Transverse colon (tissue), 4 donors: ENCODE data around the gene ABCA4. TPM values are rescaled to one million over a fixed set of nuclear protein-coding genes. Genes with fewer than 3 reads are reported as not detected.

Experiments used
- DNase-seq: peaks from one replicate; pipeline ENCODE4 v3.0.0-alpha.2; 2019
- H3K27ac ChIP-seq, 4 donors: fragments of 200-600 bp; sonication (generic); 2 replicates each; pipeline ENCODE4 v1.5.1; 2016 to 2018; ENCODE audit warnings: inconsistent platforms in 4 of 4
- H3K27me3 ChIP-seq: fragments of 200-600 bp; sonication (generic); 2 replicates; pipeline ENCODE4 v1.5.1; 2017; ENCODE audit warnings: inconsistent platforms
- H3K36me3 ChIP-seq, 4 donors: fragments of 200-600 bp; sonication (generic); 2 replicates each; pipeline ENCODE4 v1.5.1; 2017 to 2019; ENCODE audit warnings: inconsistent platforms in 4 of 4
- H3K4me1 ChIP-seq, 4 donors: fragments of 200-600 bp; sonication (generic); 2 replicates each; pipeline ENCODE4 v1.5.1; 2017 to 2020; ENCODE audit warnings: inconsistent platforms in 4 of 4
- H3K4me3 ChIP-seq, 4 donors: fragments of 200-600 bp; sonication (generic); 1 replicate in 1 of 4; 2 replicates in 3 of 4; pipeline versions ENCODE4 v1.5.1 to v1.6.1; 2017 to 2019; ENCODE audit warnings: inconsistent platforms in 4 of 4
- H3K9me3 ChIP-seq, 2 donors: fragments of 200-600 bp; sonication (generic); 2 replicates each; pipeline ENCODE4 v1.5.1; 2017 to 2019; ENCODE audit warnings: inconsistent platforms in 2 of 2
- EP300 ChIP-seq: sonication (generic); formaldehyde crosslinking; IDR thresholded peaks from one replicate; pipeline ENCODE4 v1.6.1; 2017; ENCODE audit warnings: antibody characterized with exemption, low read depth
- POLR2A ChIP-seq: fragments of 450-650 bp; IDR thresholded peaks from one replicate; pipeline ENCODE4 v1.6.1; 2016; ENCODE audit warnings: antibody characterized with exemption, mild to moderate bottlenecking, moderate library complexity
- POLR2AphosphoS5 ChIP-seq, 3 donors: sonication (generic); formaldehyde crosslinking; IDR thresholded peaks; one replicate each; pipeline ENCODE4 v1.6.1; 2016; ENCODE audit warnings: antibody characterized with exemption in 3 of 3
- WGBS, 2 donors: methylation state at CpG; one replicate each; pipeline ENCODE4 v1.1.5; 2018; ENCODE audit warnings: low coverage in 1 of 2; 5-methylcytosine and 5-hydroxymethylcytosine counted together
- in situ Hi-C, 4 donors: fragments of 200-750 bp; cut with MboI; loops; one replicate each; pipeline versions ENCODE4 v1.15.0 to v1.15.1; 2017; ENCODE audit warnings: low sequenced_read_pairs in 3 of 4, low pct_ligation_motif_present in 1 of 4, low pct_unique_long_range_greater_than_20kb in 1 of 4
- intact Hi-C: fragments of 100-400 bp; cut with DNase I; formaldehyde crosslinking; loops from one replicate; pipeline ENCODE4 v1.15.1; 2023; ENCODE audit warnings: low total_unique reads
- total RNA-seq, 4 donors: library from RNA; depleted of rRNA; stranded (reverse); fragments of >200 nt; gene quantifications; one replicate each; pipeline ENCODE4 v1.1.0, GENCODE V29; 2016
- TF ChIP-seq, protein P1 (sequence below), 5 experiments: fragments of 200-600 bp in 3 of 5; fragments of 450-650 bp in 2 of 5; sonication (generic) in 3 of 5; IDR thresholded peaks; 1 replicate in 2 of 5; 2 replicates in 3 of 5; pipeline ENCODE4 v1.5.1; 2016 to 2017; ENCODE audit warnings: antibody characterized with exemption in 5 of 5, inconsistent platforms in 3 of 5, mild to moderate bottlenecking in 2 of 5, moderate library complexity in 1 of 5

The ABCA4 gene
- total RNA-seq, 4 donors from 2014 or later = 0.16 to 0.55 TPM; not detected in 2

DNA sequence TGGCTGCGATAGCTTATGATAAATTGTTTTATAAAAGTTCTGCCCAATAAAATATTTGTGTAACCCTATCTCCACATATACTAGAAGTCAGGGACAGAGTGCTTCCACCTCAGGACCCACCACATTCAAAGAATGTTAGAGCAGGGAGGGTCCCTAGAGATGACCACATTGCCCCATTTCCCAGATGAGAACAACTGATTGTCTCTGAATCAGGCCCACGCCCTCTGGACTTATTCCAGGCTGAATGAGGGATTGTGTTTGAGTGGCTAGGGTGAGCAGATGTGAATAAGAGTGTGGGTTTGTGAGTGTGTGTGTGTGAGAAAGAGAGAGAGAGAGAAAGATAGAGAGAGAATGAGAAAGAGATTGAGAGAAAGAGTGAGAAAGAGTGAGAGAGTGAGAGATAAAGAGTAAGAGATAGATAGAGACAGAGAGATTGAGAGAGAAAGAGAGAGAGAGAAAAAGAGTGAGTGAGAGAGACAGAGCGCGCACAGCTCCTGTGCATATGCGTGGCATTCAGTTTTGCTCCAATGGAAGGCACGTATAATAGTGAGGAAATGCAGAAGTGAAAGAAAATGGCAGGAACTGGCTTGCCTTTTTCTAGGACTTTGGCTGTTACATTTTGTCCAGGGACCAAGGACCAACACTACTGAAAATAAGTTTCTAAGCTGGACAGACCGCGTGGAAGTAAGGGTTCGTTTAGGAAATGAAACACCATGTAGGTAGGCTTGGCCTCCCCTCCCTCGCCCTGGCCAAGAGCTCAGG lies 94.1 kb downstream of the ABCA4 start:
- Histone ChIP-seq H3K4me1 (no peaks in the 10 kb centered on the region), H3K36me3 (no peaks in the 10 kb centered on the region), H3K27me3 (no peaks in the 10 kb centered on the region), H3K9me3 (no peaks in the 10 kb centered on the region), H3K4me3 (no peak overlapping the region), H3K27ac (no peak overlapping the region)
- in situ Hi-C loops (loop anchor here in 1 of 4 donors (25.0 kb wide), 1 partner anchor 436 kb away; no protein-coding TSS in a partner anchor), intact Hi-C loops (no loop called here)
- no peak for TF ChIP-seq EP300
- no peak for TF ChIP-seq POLR2AphosphoS5 (IDR thresholded peaks at IDR 0.05)
- TF ChIP-seq POLR2A = no peak
- TF ChIP-seq, protein P1, sequence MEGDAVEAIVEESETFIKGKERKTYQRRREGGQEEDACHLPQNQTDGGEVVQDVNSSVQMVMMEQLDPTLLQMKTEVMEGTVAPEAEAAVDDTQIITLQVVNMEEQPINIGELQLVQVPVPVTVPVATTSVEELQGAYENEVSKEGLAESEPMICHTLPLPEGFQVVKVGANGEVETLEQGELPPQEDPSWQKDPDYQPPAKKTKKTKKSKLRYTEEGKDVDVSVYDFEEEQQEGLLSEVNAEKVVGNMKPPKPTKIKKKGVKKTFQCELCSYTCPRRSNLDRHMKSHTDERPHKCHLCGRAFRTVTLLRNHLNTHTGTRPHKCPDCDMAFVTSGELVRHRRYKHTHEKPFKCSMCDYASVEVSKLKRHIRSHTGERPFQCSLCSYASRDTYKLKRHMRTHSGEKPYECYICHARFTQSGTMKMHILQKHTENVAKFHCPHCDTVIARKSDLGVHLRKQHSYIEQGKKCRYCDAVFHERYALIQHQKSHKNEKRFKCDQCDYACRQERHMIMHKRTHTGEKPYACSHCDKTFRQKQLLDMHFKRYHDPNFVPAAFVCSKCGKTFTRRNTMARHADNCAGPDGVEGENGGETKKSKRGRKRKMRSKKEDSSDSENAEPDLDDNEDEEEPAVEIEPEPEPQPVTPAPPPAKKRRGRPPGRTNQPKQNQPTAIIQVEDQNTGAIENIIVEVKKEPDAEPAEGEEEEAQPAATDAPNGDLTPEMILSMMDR (IDR thresholded peaks at IDR 0.05) = no peak
- DNase-seq = no peak
- 81 to 88% methylated on average over 7 to 10 of the region's 10 CpGs for WGBS, 2 donors

DNA sequence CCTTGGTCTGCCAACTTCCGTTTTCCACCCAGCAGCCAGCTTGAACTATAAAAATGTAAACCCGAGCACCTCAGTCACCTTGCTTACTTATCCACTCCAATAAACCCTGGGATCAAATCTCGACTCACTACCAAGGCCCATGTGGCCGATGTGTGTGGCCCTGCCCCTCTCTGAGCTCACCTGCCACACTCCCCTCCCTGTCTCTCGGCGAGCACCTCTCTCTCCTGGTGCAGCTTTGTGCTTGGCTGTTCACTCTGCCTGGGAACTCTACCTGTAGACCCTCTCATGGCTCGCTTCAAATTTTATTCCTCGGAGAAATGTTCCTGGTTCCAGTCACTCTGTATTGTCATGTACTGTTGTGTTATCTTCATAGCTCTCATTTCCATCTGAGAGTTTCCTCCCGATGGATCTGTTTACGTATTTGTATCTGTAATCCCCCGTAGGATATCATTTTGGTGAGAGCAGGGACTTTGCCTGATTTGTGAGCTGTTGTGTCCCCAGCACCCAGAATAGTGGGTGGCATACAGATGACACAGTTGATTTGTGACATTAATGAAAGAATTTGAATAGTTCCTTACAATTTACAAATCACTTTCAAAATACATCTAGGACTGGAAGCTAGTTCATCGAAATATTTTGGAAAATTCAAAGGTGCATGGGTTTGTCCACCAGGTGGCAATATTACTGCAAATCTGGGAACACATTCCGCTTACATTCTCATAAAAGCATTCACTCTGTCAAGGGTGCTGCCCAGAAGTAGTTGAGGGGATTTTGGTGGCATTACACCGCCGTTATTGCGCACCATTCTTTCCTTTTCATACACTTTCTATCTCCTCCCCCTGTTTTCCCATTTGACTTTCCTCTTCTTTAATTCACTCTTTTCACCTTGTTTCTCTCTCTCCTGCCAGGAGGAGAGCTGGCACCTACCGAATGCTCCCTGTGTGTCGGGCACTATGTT lies 95.3 kb downstream of the ABCA4 start:
- in situ Hi-C loops = loop anchor here in 1 of 4 donors (25.0 kb wide), 1 partner anchor 437 kb away; no protein-coding TSS in a partner anchor
- intact Hi-C loops = no loop called here
- WGBS, 2 donors = 38 to 44% methylated on average over 14 to 18 of the region's 18 CpGs
- DNase-seq = no peak
- Histone ChIP-seq H3K27ac (no peak overlapping the region), H3K9me3 (no peaks in the 10 kb centered on the region), H3K4me3 (no peak overlapping the region), H3K4me1 (no peaks in the 10 kb centered on the region), H3K36me3 (no peaks in the 10 kb centered on the region), H3K27me3 (no peaks in the 10 kb centered on the region)
- TF ChIP-seq EP300 = no peak
- TF ChIP-seq, protein P1 (IDR thresholded peaks at IDR 0.05) = peak; percentile 68 to 72 (median 70)
- TF ChIP-seq POLR2A = no peak

DNA sequence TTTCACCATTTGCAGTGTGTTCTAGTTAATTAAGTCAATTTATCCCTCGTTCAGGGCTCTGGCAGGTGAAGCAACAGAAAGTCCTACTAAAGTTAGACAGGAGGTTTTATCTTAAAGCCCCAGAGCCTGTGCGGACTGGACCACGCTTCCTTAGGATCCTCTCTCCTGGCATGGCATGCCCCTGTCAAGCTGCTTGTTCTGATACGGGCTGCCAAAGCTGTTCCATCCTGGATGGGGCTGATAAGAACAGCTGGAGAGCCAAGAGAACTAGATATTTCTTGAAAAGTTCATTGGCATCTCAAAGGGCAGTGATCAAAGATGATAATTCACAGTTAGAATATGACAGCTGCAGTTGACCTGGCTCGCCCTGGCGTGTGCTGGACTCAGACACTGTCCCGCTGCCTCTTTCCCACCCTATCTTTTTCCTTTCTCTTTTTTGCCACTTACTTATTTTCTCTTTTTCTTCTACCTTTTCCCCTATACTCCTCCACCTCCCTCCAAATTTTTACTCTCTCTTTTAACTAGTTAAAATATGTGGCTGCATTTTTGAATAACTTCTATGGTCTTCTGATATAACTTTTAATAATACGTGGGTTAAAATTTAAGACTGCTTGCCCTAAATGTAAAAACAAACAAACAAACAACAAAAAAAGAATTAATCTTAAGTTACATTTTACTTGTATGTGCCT lies 96.7 kb downstream of the ABCA4 start:
- H3K4me3 ChIP-seq = no peak overlapping the region
- H3K9me3 ChIP-seq = no peaks in the 10 kb centered on the region
- intact Hi-C loops (no loop called here), in situ Hi-C loops (no loop called here)
- H3K4me1 ChIP-seq = no peaks in the 10 kb centered on the region
- DNase-seq = no peak
- H3K27me3 ChIP-seq = no peaks in the 10 kb centered on the region
- no peaks in the 10 kb centered on the region for H3K36me3 ChIP-seq
- TF ChIP-seq, protein P1 (IDR thresholded peaks at IDR 0.05) = no peak
- no peak for TF ChIP-seq POLR2A
- TF ChIP-seq POLR2AphosphoS5 (IDR thresholded peaks at IDR 0.05) = no peak
- no peak for TF ChIP-seq EP300
- 84 to 94% methylated on average over 4 to 8 of the region's 8 CpGs for WGBS, 2 donors
- H3K27ac ChIP-seq = no peak overlapping the region
